ENCODE results near the gene SPTSSB.
A peak's percentile ranks its signal among the peaks of the same experiment; 100 is the strongest.

Gene SPTSSB

GRCh38 chr3:161371441-161372320, at the start of gene SPTSSB:
Gene SPTSSB, minus strand, starts transcription at chr3:161371517. Its CDS starts 25,194 bp downstream, at chr3:161346323.
- peak; percentile 13 for DNase-seq

GRCh38 chr3:161420746-161421145, 49.4 kb upstream of the SPTSSB start:
- peak; percentile 82 for DNase-seq

- no peak for DNase-seq
These were observed 48.4 kb upstream of the SPTSSB start for GRCh38 chr3:161419555-161420333.

GRCh38 chr3:161415506-161416231, 44.4 kb upstream of the SPTSSB start:
- DNase-seq = no peak

GRCh38 chr3:161414907-161415306, 43.6 kb upstream of the SPTSSB start:
- no peak for DNase-seq

- DNase-seq = no peak
These were observed 42.5 kb upstream of the SPTSSB start for GRCh38 chr3:161413855-161414210.

GRCh38 chr3:161413127-161413854, 42.0 kb upstream of the SPTSSB start:
- no peak for DNase-seq

GRCh38 chr3:161412123-161412522, 40.8 kb upstream of the SPTSSB start:
- no peak for DNase-seq

- no peak for DNase-seq
These were observed 38.5 kb upstream of the SPTSSB start for GRCh38 chr3:161409858-161410257.

GRCh38 chr3:161409069-161409468, 37.8 kb upstream of the SPTSSB start:
- no peak for DNase-seq

- no peak for DNase-seq
These were observed 35.6 kb upstream of the SPTSSB start for GRCh38 chr3:161406594-161407555.

GRCh38 chr3:161405836-161406235, 34.5 kb upstream of the SPTSSB start:
- DNase-seq = no peak

GRCh38 chr3:161405087-161405486, 33.8 kb upstream of the SPTSSB start:
- DNase-seq = no peak

- no peak for DNase-seq
These were observed 31.9 kb upstream of the SPTSSB start for GRCh38 chr3:161403251-161403650.

GRCh38 chr3:161401389-161401788, 30.1 kb upstream of the SPTSSB start:
- no peak for DNase-seq

GRCh38 chr3:161400650-161401049, 29.3 kb upstream of the SPTSSB start:
- no peak for DNase-seq

GRCh38 chr3:161395115-161396012, 24.0 kb upstream of the SPTSSB start:
- no peak for DNase-seq

GRCh38 chr3:161393803-161394202, 22.5 kb upstream of the SPTSSB start:
- no peak for DNase-seq

- DNase-seq = no peak
These were observed 22.0 kb upstream of the SPTSSB start for GRCh38 chr3:161393310-161393709.

GRCh38 chr3:161392853-161393252, 21.5 kb upstream of the SPTSSB start:
- DNase-seq = no peak

Measured in DMS153 (cell line).